Mammary epithelial cell (primary cell): ENCODE data around the gene HTT-AS.

Source experiments
- CTCF ChIP-seq, 2 donors: IDR thresholded peaks in 1 of 2; conservative IDR thresholded peaks in 1 of 2; 2 replicates each; pipeline ENCODE4 v1.5.1; 2011 to 2012; ENCODE audit warnings: inconsistent platforms in 2 of 2, low read length in 2 of 2, mild to moderate bottlenecking in 2 of 2, control low read depth in 1 of 2, low read depth in 1 of 2; ENCODE audit not compliant: insufficient read depth in 1 of 2; ENCODE audit errors: extremely low read depth in 1 of 2
- EZH2 ChIP-seq: IDR thresholded peaks from 2 replicates; pipeline ENCODE4 v1.6.1; 2012; ENCODE audit warnings: low read length, inconsistent platforms, borderline replicate concordance

GRCh38 chr4:3043282-3044020 lies 30.9 kb downstream of the HTT-AS start:
- no peak for TF ChIP-seq CTCF (conservative IDR thresholded peaks at IDR 0.05 in 1 of 2, IDR thresholded peaks at IDR 0.05 in 1 of 2; ENCODE audit: extremely low read depth in 1 of 2, insufficient read depth in 1 of 2, low read depth in 1 of 2, low read length in 2 of 2)
- TF ChIP-seq EZH2, result no peak
